ENCODE measurements around the gene DPEP2.
"Not testable (repeated sequence)": the region's sequence is repeated elsewhere in the genome, so short reads cannot be mapped to it uniquely, and the experiment has no call there.

DPEP2 gene

GRCh38 chr16:68005211-68005610 lies 5.9 kb upstream of the DPEP2 start:
- no peak for DNase-seq

GRCh38 chr16:68003031-68003430 lies 3.7 kb upstream of the DPEP2 start:
- DNase-seq, result no peak

GRCh38 chr16:68000450-68000849 lies 1.2 kb upstream of the DPEP2 start:
- DNase-seq, result no peak

- no peak for DNase-seq
These were observed 701 bp upstream of the DPEP2 start for GRCh38 chr16:67999985-68000384.

- not testable (repeated sequence) for DNase-seq
These were observed 979 bp downstream of the DPEP2 start for GRCh38 chr16:67998231-67998778.

GRCh38 chr16:67996666-67997065 lies 2.6 kb downstream of the DPEP2 start:
- no peak for DNase-seq

GRCh38 chr16:67995423-67995822 lies 3.9 kb downstream of the DPEP2 start:
- DNase-seq, result no peak

GRCh38 chr16:67994040-67994408 lies 5.3 kb downstream of the DPEP2 start:
- DNase-seq, result not testable (repeated sequence)

GRCh38 chr16:67993207-67994039 lies 5.9 kb downstream of the DPEP2 start:
- DNase-seq, result peak; percentile 88

GRCh38 chr16:67992661-67993206 lies 6.5 kb downstream of the DPEP2 start:
- no peak for DNase-seq

- no peak for DNase-seq
These were observed 9.3 kb downstream of the DPEP2 start for GRCh38 chr16:67990018-67990386.

- DNase-seq, result no peak
These were observed 9.8 kb downstream of the DPEP2 start for GRCh38 chr16:67989322-67990017.

- DNase-seq, result no peak
These were observed 10.6 kb downstream of the DPEP2 start for GRCh38 chr16:67988675-67989074.

GRCh38 chr16:67987460-67988160 lies 11.7 kb downstream of the DPEP2 start:
- no peak for DNase-seq

GRCh38 chr16:67986949-67987348 lies 12.3 kb downstream of the DPEP2 start:
- no peak for DNase-seq

- no peak for DNase-seq
These were observed 17.1 kb downstream of the DPEP2 start for GRCh38 chr16:67982011-67982696.

- DNase-seq, result no peak
These were observed 19.2 kb downstream of the DPEP2 start, which contains the start of gene DPEP3 for GRCh38 chr16:67979955-67980678. TSS of gene DPEP3 (minus strand) at chr16:67980499. CDS start at chr16:67980380, 119 bp downstream.

GRCh38 chr16:67977469-67978227 lies 21.6 kb downstream of the DPEP2 start:
- DNase-seq, result no peak

- DNase-seq, result no peak
These were observed 22.3 kb downstream of the DPEP2 start for GRCh38 chr16:67977005-67977404.

- DNase-seq, result no peak
These were observed 23.1 kb downstream of the DPEP2 start for GRCh38 chr16:67976205-67976604.

Data from activated CD4-positive, alpha-beta T cell treated with anti-CD3 and anti-CD28 coated beads, Interleukin-10, Interleukin-2, amounts not matched to agents 100 ng/mL and 50 ng/mL, durations not matched to agents 16 hours and 8 hours (primary cell).